Aorta (tissue), 5 donors: ENCODE measurements around the gene NTF4. TPM values are rescaled to one million over a fixed set of nuclear protein-coding genes. Genes with fewer than 3 reads are reported as not detected.

Source experiments
- ATAC-seq: fragments of 200-7000 bp; cut with Tn5 transposase; one replicate; pipeline ENCODE4 v1.9.1; 2022; ENCODE audit warnings: moderate library complexity; ENCODE audit not compliant: low FRiP score
- DNase-seq, 2 donors: peaks; one replicate each; pipeline ENCODE4 v3.0.0-alpha.2; 2020
- H3K27ac ChIP-seq, 2 donors: one replicate each; pipeline ENCODE4 v1.5.1; 2013; ENCODE audit warnings: low read length in 2 of 2, mild to moderate bottlenecking in 2 of 2, moderate library complexity in 2 of 2, control low read depth in 1 of 2, inconsistent platforms in 1 of 2, low read depth in 1 of 2
- H3K27me3 ChIP-seq, 2 donors: one replicate each; pipeline ENCODE4 v1.6.1; 2013; ENCODE audit warnings: control low read depth in 1 of 2, low read length in 1 of 2, mild to moderate bottlenecking in 1 of 2, moderate library complexity in 1 of 2; ENCODE audit not compliant: insufficient read depth in 2 of 2, control insufficient read depth in 1 of 2
- H3K36me3 ChIP-seq, 2 donors: one replicate each; pipeline ENCODE4 v1.6.1; 2013; ENCODE audit warnings: control low read depth in 1 of 2, low read length in 1 of 2, mild to moderate bottlenecking in 1 of 2; ENCODE audit not compliant: insufficient read depth in 2 of 2, control insufficient read depth in 1 of 2
- H3K4me1 ChIP-seq, 2 donors: one replicate each; pipeline ENCODE4 v1.6.1; 2013; ENCODE audit warnings: low read length in 2 of 2, control low read depth in 1 of 2, mild to moderate bottlenecking in 1 of 2, moderate library complexity in 1 of 2; ENCODE audit not compliant: insufficient read depth in 2 of 2, control insufficient read depth in 1 of 2
- H3K4me3 ChIP-seq, 2 donors: one replicate each; pipeline ENCODE4 v1.5.1; 2013; ENCODE audit warnings: low read length in 2 of 2, control low read depth in 1 of 2, mild to moderate bottlenecking in 1 of 2
- H3K9me3 ChIP-seq: one replicate; pipeline ENCODE4 v1.6.1; 2013; ENCODE audit warnings: mild to moderate bottlenecking, low read length; ENCODE audit not compliant: control insufficient read depth
- WGBS, 2 donors: extraction: QIAGEN DNeasy Blood & Tissue Kit; methylation state at CpG; one replicate each; pipeline ENCODE4 v1.1.7; 2013; 5-methylcytosine and 5-hydroxymethylcytosine counted together
- intact Hi-C, 2 donors: fragments of 100-400 bp; cut with DNase I; formaldehyde crosslinking; loops; one replicate each; pipeline versions ENCODE4 v1.14.2 to v1.15.0; 2022
- polyA plus RNA-seq, 2 donors: library from polyadenylated mRNA; stranded (reverse); fragments of 200-250 nt; gene quantifications; one replicate each; pipeline ENCODE4 v1.2.3, GENCODE V29; 2013
- total RNA-seq, 2 donors: library from RNA; stranded (reverse); fragmentation: NEBNext Ultra II Directional; extraction: Animal tissue kit (Norgen Biotek cat#: 25700); gene quantifications; one replicate each; pipeline ENCODE4 v1.2.1, GENCODE V29; 2021
- donor health status: healthy with polysubstance abuse.
- donor health status: Bipolar disorder and iron deficiency.
- donor health status: DM: no; HTN: no; CAD: no.
- donor health status: DM: no; HTN: no; CAD: no.
- donor health status: DM: yes; HTN: yes; CAD: no.

Gene NTF4
- total and polyA plus RNA-seq, 4 donors = not detected

DNA sequence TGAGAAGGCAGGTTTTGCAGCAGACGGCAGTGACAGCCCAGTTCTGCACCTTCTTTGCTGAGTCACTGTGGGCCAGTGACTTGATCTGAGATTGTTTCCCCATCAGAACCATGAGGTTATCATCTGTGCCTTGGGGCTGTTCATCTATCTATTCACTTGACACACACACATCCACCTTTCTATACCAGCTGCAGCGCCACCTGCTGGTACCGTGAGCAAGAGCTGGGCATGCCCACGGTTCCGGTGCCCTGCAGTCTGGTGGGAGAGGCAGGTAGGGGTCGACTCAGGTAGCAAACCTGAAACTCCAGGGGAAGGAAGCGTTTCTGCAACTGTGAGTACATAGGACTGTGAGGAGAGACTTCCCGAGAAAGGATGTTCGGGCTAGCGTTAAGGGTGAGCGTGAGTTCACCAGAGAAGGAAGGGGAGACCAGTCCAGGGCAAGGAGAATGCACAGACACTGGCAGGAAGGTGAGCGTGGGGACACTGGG lies 42.1 kb upstream of the NTF4 start:
- 56 to 60% methylated on average over 12 of the region's 12 CpGs for WGBS, 2 donors
- intact Hi-C loops = loop anchor here in 1 of 2 donors (5.0 kb wide), 1 partner anchor 41 kb away; no protein-coding TSS in a partner anchor
- H3K27ac ChIP-seq = no peak overlapping the region
- H3K9me3 ChIP-seq = no peaks in the 10 kb centered on the region
- H3K4me1 ChIP-seq = no peaks in the 10 kb centered on the region
- H3K4me3 ChIP-seq = no peak overlapping the region
- no peak for DNase-seq
- ATAC-seq = no peak
- H3K27me3 ChIP-seq = no peaks in the 10 kb centered on the region
- peaks cover 0 to 3% of the 10 kb centered on the region in 2 donors for H3K36me3 ChIP-seq

DNA sequence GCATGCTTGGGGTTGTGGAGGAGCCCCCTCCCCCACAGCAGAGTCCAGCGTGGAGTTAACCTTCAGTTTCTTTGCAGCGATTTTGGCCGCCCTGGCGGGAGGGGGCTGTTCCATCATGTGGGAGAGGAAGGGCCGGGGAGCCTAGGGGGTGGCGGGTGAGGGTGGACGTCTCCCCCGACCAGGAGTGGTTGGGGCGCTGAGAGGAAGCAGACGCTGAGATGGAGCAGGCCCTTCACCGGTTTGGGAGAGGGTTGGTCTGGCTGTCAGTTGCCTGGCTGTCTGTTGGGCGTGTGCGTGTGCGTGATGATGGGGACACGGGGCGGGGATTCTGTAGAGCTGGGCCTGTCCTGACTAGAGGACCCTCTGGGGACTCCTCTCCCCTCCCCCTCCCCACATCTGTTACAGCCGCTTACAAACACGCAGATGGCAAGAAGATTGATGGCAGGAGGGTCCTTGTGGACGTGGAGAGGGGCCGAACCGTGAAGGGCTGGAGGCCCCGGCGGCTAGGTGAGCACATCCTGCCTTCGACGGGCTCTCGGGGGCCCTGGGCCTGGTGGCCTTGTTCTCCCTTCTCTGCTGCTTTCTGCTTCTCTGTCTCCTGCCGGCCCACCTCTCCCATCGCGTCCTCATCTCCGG lies 39.7 kb upstream of the NTF4 start:
- DNase-seq (no peak), ATAC-seq (no peak)
- Histone ChIP-seq H3K27ac (no peak overlapping the region), H3K4me1 (no peaks in the 10 kb centered on the region), H3K27me3 (no peaks in the 10 kb centered on the region), H3K36me3 (peaks cover 0 to 7% of the 10 kb centered on the region in 2 donors), H3K4me3 (no peak overlapping the region), H3K9me3 (no peaks in the 10 kb centered on the region)
- WGBS, 2 donors = 65 to 68% methylated on average over 30 of the region's 30 CpGs
- intact Hi-C loops = loop anchor here in 1 of 2 donors (5.0 kb wide), 1 partner anchor 98 kb away; no protein-coding TSS in a partner anchor

- DNase-seq = no peak
- Histone ChIP-seq H3K4me3 (no peak overlapping the region), H3K27ac (no peak overlapping the region), H3K27me3 (no peaks in the 10 kb centered on the region), H3K9me3 (no peaks in the 10 kb centered on the region), H3K4me1 (no peaks in the 10 kb centered on the region), H3K36me3 (peaks cover 0 to 10% of the 10 kb centered on the region in 2 donors)
- intact Hi-C loops = loop anchor here in 1 of 2 donors (5.0 kb wide), 1 partner anchor 99 kb away; no protein-coding TSS in a partner anchor
- 79 to 81% methylated on average over 29 to 33 of the region's 33 CpGs for WGBS, 2 donors
- no peak for ATAC-seq
Observed at GRCh38 chr19:49103331-49104085, 38.9 kb upstream of the NTF4 start.

- H3K36me3 ChIP-seq = peaks cover 0 to 9% of the 10 kb centered on the region in 2 donors
- DNase-seq (no peak), ATAC-seq (no peak)
- WGBS, 2 donors = 81 to 92% methylated on average over 12 of the region's 12 CpGs
- intact Hi-C loops = loop anchor here in 1 of 2 donors (5.0 kb wide), 1 partner anchor 100 kb away; no protein-coding TSS in a partner anchor
- no peak overlapping the region for H3K4me3 ChIP-seq
- H3K27ac ChIP-seq = no peak overlapping the region
- no peaks in the 10 kb centered on the region for H3K9me3 ChIP-seq
- no peaks in the 10 kb centered on the region for H3K27me3 ChIP-seq
- no peaks in the 10 kb centered on the region for H3K4me1 ChIP-seq
Observed at GRCh38 chr19:49102303-49102702, 37.7 kb upstream of the NTF4 start.

- Histone ChIP-seq H3K4me1 (no peaks in the 10 kb centered on the region), H3K27ac (no peak overlapping the region), H3K27me3 (no peaks in the 10 kb centered on the region), H3K9me3 (no peaks in the 10 kb centered on the region), H3K4me3 (no peak overlapping the region), H3K36me3 (peaks cover 0 to 9% of the 10 kb centered on the region in 2 donors)
- ATAC-seq (no peak), DNase-seq (no peak)
- intact Hi-C loops = loop anchor here in 1 of 2 donors (5.0 kb wide), 1 partner anchor 101 kb away; no protein-coding TSS in a partner anchor
- WGBS, 2 donors = 84 to 90% methylated on average over 12 of the region's 12 CpGs
Observed at GRCh38 chr19:49101160-49101559, 36.5 kb upstream of the NTF4 start.

GRCh38 chr19:49098795-49099194 lies 34.2 kb upstream of the NTF4 start:
- intact Hi-C loops = loop anchor here (5.0 to 10.0 kb wide), 2 partner anchors 46 to 109 kb away; no protein-coding TSS in a partner anchor
- Histone ChIP-seq H3K9me3 (no peaks in the 10 kb centered on the region), H3K4me1 (no peaks in the 10 kb centered on the region), H3K27me3 (no peaks in the 10 kb centered on the region), H3K27ac (no peak overlapping the region), H3K36me3 (peaks cover 0 to 9% of the 10 kb centered on the region in 2 donors), H3K4me3 (no peak overlapping the region)
- no peak for ATAC-seq
- 69 to 74% methylated on average over 4 of the region's 4 CpGs for WGBS, 2 donors
- no peak for DNase-seq

- ATAC-seq = peak; percentile 84
Observed at GRCh38 chr19:49097453-49098288, 33.1 kb upstream of the NTF4 start.

More at GRCh38 chr19:49097453-49098288, 33.1 kb upstream of the NTF4 start:
- 39 to 42% methylated on average over 8 of the region's 8 CpGs for WGBS, 2 donors
- no peaks in the 10 kb centered on the region for H3K4me1 ChIP-seq
- peaks cover 0 to 9% of the 10 kb centered on the region in 2 donors for H3K36me3 ChIP-seq
- no peak overlapping the region for H3K27ac ChIP-seq
- no peaks in the 10 kb centered on the region for H3K27me3 ChIP-seq
- no peaks in the 10 kb centered on the region for H3K9me3 ChIP-seq
- intact Hi-C loops = loop anchor here (5.0 to 10.0 kb wide), 2 partner anchors 47 to 110 kb away; no protein-coding TSS in a partner anchor
- H3K4me3 ChIP-seq = no peak overlapping the region
- DNase-seq = peak in 1 of 2 donors; percentile 74
